Fibroblast of pulmonary artery (primary cell): Measurements from ENCODE around the gene MVK.

Source experiments
- DNase-seq: peaks from one replicate; pipeline ENCODE4 v3.0.0-alpha.2; 2010; ENCODE audit warnings: low read depth
- H3K4me3 ChIP-seq: replicated peaks from 2 replicates; pipeline ENCODE4 v1.5.1; 2011; ENCODE audit warnings: low read depth, mild to moderate bottlenecking, control low read depth, low read length, moderate library complexity
- CTCF ChIP-seq: IDR thresholded peaks from 2 replicates; pipeline ENCODE4 v1.5.1; 2011; ENCODE audit warnings: mild to moderate bottlenecking, control low read depth, low read length, inconsistent platforms; ENCODE audit errors: missing control alignments

Gene MVK

DNA sequence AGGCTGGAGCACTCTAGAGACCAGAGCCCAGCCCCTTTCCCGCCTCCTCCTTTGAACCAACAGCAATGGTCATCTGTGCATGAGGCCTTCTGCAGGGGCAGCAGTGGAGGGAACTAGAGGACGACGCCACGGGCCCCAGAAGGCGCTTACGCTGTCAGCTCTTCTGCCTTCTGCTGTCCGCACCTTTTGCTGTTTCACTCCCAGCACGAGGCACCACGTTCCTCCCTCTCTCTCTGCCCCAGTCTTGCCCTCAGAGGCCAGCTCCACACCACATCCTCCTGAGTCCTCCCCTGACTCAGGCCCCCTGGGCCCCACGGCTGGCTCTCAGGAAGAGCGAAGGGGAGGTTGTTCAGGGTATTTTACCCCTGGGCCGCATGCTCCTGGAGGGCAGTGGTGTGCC lies 15.8 kb upstream of the MVK start:
- no peak overlapping the region for H3K4me3 ChIP-seq
- no peak for DNase-seq
- no peak for TF ChIP-seq CTCF

DNA sequence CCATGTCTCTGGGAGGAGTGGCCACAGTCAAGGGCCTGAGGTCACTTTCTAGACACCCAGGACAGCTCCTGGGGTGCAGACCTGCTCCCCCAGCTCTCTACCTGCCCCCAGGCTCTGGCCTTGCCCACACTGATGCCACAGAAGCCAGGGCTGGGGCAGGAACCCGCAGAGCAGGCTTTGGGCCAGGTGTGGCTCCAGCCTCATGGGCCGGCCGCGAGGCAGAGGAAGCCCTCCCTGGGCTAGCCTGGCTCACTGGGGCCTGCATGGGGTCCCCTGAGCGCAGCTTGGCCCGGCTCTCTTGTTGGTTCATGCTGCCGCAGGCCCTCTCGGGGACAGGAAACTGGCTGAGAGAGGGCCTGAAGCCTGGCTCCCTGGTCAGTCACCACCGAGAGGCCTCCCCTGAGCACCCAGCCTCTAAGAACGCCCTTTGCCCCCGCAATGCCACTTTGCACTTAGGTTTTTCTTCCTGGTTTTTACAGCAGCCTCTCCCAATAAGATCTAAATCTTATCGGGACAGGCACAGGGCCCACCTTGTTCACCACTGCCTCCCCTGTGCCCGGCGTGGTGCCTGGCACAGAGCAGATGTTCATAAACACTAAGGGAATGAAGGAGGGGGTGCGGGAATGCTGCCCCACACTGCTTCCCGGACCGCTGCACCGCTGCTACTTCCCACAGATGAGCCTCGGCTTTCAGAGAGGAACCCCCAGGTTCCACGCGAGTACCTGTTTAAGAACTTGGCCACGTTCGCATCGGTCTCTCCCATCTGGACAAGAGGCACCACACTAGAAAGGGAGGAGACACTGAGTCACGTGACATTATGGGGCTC lies 15.0 kb upstream of the MVK start:
- no peak for TF ChIP-seq CTCF
- no peak for DNase-seq
- H3K4me3 ChIP-seq: no peak overlapping the region

GRCh38 chr12:109559200-109559505 lies 14.4 kb upstream of the MVK start:
- no peak for DNase-seq
- H3K4me3 ChIP-seq: no peak overlapping the region
- no peak for TF ChIP-seq CTCF

DNA sequence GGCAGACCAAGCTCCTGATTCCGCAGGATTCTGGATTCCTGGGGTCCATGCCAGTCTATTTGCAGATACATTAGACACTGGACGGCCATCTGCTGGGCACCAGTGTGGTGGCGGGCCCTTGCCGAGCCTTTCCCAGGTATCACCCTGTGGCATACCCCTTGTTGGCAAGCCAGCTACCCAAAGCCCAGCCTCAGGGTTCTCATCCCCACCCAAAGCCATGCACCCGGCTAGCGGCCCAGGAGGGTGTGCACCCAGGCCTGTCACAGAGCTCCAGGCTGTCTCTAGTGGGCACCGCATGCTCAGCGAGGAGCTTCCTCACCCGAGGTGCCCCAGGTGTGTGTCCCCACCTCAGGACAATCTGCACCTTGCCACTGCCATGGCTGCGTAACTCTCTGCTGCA lies 14.0 kb upstream of the MVK start:
- no peak overlapping the region for H3K4me3 ChIP-seq
- no peak for TF ChIP-seq CTCF
- no peak for DNase-seq

DNA sequence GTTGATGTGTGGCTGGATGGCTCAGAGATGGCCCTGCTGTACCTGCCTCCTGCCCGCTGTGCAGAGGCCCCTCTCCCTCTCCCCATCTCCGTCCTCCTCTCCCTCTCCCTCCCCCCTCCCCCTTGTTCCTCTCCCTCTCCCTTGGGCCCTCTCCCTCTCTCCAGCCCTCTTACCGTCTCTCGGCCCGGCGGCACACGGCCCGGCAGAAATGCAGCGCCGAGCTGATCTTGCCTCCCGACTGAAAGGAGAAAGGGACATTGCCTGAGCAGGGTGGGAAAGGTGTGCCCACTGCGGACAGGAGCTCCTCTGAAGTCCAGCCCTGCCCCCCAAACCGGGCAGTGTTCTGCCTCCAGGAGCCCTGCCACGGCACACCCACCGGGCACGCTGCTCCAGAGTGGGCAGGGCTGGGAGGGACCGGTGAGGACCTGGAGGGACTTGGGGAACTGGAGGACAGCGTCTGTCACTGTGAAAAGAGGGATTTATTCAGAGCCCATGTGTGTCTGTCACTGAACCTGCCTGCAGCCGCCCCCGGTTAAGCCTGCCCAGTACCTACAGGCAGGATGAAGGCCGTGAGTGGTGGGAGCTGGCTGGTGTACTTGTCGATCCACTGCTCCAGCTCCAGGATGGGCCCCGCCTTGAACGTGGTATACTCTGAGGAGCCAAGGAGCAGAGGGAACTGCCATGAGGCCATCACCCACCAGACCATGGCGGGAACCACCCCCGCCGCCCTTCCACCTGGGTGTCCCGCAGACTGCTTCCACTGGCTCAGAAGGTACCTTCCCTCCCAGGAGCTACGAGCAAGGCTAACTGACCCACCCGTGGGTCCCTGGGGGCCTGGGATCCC lies 12.5 kb upstream of the MVK start:
- H3K4me3 ChIP-seq: no peak overlapping the region
- no peak for DNase-seq
- TF ChIP-seq CTCF: no peak

DNA sequence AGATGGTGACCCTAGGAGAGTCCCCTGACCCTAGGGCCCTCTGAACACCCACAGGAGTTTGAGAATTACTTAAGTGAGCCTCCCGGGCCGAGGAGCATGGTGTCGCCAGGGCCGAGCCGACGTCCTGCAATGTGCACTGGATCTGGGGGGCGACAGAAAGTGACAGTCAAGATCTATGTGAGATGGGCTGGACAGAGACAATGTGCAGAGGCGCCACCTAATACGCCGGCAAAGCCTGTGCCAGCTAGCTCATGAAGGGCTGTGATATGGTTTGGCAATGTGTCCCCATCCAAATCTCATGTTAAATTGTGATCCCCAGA lies 11.9 kb upstream of the MVK start:
- no peak overlapping the region for H3K4me3 ChIP-seq
- no peak for DNase-seq
- no peak for TF ChIP-seq CTCF
